GM06990 (cell line): ENCODE measurements around the gene FGFBP3.
"Not testable (repeated sequence)": the region's sequence is repeated elsewhere in the genome, so short reads cannot be mapped to it uniquely, and the experiment has no call there.

Experiments
- DNase-seq: peaks from one replicate; pipeline ENCODE4 v3.0.0-alpha.2; 2011; ENCODE audit not compliant: insufficient read length; ENCODE audit errors: extremely low read depth
- H3K27me3 ChIP-seq: replicated peaks from 2 replicates; pipeline ENCODE4 v1.6.0; 2011; ENCODE audit warnings: low read length; ENCODE audit not compliant: control insufficient read depth, insufficient read depth
- H3K36me3 ChIP-seq: 2 replicates; pipeline ENCODE4 v1.5.1; 2011; ENCODE audit warnings: low read length; ENCODE audit not compliant: control insufficient read depth, insufficient read depth
- H3K4me3 ChIP-seq: replicated peaks from 2 replicates; pipeline ENCODE4 v1.5.1; 2011; ENCODE audit warnings: low read depth, mild to moderate bottlenecking, control low read depth, low read length
- CTCF ChIP-seq: IDR thresholded peaks from 2 replicates; pipeline ENCODE4 v1.5.1; 2011; ENCODE audit warnings: low read length, control low read depth, mild to moderate bottlenecking, inconsistent platforms; ENCODE audit not compliant: insufficient read depth, poor library complexity, severe bottlenecking

Gene FGFBP3

GRCh38 chr10:91896212-91896756 lies 13.0 kb downstream of the FGFBP3 start:
- H3K27me3 ChIP-seq: no peaks in the 10 kb centered on the region
- TF ChIP-seq CTCF: no peak
- H3K4me3 ChIP-seq: no peak overlapping the region
- no peaks in the 10 kb centered on the region for H3K36me3 ChIP-seq
- no peak for DNase-seq

- not testable (repeated sequence) for H3K4me3 ChIP-seq, H3K27me3 ChIP-seq, H3K36me3 ChIP-seq, DNase-seq
Observed at GRCh38 chr10:91894261-91894685, 15.0 kb downstream of the FGFBP3 start.

GRCh38 chr10:91893051-91893450 lies 16.2 kb downstream of the FGFBP3 start:
- DNase-seq: no peak
- H3K27me3 ChIP-seq: no peaks in the 10 kb centered on the region; the same call in 1 of the 2 replicates
- no peaks in the 10 kb centered on the region for H3K36me3 ChIP-seq
- TF ChIP-seq CTCF: no peak
- no peak overlapping the region for H3K4me3 ChIP-seq

GRCh38 chr10:91891125-91892001 lies 17.9 kb downstream of the FGFBP3 start:
- no peak for TF ChIP-seq CTCF
- DNase-seq: no peak
- H3K27me3 ChIP-seq: no peaks in the 10 kb centered on the region; the same call in 1 of the 2 replicates
- no peak overlapping the region for H3K4me3 ChIP-seq
- H3K36me3 ChIP-seq: no peaks in the 10 kb centered on the region

- H3K27me3 ChIP-seq: no peaks in the 10 kb centered on the region; the same call in 1 of the 2 replicates
- no peak for TF ChIP-seq CTCF
- peak overlapping the region; percentile 47 for H3K4me3 ChIP-seq
- H3K36me3 ChIP-seq: no peaks in the 10 kb centered on the region
- peak; percentile 22 for DNase-seq
Observed at GRCh38 chr10:91887272-91888076, 21.8 kb downstream of the FGFBP3 start.

- no peak for TF ChIP-seq CTCF
- no peaks in the 10 kb centered on the region for H3K36me3 ChIP-seq
- H3K4me3 ChIP-seq: no peak overlapping the region
- DNase-seq: no peak
- no peaks in the 10 kb centered on the region; the same call in 1 of the 2 replicates for H3K27me3 ChIP-seq
Observed at GRCh38 chr10:91886954-91887271, 22.4 kb downstream of the FGFBP3 start.
